Measurements from ENCODE around the gene ACAP2.
A peak's percentile ranks its signal among the peaks of the same experiment; 100 is the strongest.

The ACAP2 gene

DNA sequence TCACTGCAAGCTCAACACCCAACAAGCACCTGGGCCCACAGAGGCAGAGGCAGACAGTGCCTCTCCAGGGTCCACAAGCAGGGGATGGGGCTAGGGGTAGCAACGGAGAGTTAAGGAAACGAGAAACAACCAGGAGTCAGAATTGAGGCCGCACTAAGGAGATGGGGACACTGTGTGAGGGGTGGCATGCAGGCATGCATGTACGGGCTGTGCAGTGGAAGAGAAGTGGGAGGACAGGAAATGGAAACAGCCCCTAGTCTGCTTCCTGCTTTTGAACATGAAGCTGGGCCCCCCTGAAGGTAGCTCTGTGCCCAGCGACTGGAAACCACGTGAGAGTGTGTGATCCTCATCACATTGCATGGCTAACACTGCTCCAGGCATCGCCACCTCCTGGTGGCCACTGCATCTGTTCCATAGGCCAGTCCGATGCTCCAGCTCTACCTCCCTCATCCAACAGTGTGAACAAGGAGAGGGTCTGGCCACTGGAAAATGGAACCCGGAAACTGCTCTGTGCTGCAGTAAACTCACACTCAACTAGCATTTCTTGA, 215.8 kb downstream of the ACAP2 start:
- TF ChIP-seq, protein P1, sequence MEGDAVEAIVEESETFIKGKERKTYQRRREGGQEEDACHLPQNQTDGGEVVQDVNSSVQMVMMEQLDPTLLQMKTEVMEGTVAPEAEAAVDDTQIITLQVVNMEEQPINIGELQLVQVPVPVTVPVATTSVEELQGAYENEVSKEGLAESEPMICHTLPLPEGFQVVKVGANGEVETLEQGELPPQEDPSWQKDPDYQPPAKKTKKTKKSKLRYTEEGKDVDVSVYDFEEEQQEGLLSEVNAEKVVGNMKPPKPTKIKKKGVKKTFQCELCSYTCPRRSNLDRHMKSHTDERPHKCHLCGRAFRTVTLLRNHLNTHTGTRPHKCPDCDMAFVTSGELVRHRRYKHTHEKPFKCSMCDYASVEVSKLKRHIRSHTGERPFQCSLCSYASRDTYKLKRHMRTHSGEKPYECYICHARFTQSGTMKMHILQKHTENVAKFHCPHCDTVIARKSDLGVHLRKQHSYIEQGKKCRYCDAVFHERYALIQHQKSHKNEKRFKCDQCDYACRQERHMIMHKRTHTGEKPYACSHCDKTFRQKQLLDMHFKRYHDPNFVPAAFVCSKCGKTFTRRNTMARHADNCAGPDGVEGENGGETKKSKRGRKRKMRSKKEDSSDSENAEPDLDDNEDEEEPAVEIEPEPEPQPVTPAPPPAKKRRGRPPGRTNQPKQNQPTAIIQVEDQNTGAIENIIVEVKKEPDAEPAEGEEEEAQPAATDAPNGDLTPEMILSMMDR (IDR thresholded peaks at IDR 0.05; ENCODE audit: low read depth, low read length), result peak; percentile 26; the same call in 1 of the 2 replicates
- H3K4me3 ChIP-seq (ENCODE audit: low read depth, low read length), result no peak overlapping the region

- TF ChIP-seq, protein P1 (IDR thresholded peaks at IDR 0.05; ENCODE audit: low read depth, low read length), result no peak
- no peak overlapping the region for H3K4me3 ChIP-seq (ENCODE audit: low read depth, low read length)
These were observed 216.4 kb downstream of the ACAP2 start for GRCh38 chr3:195226445-195226844.

- H3K4me3 ChIP-seq (ENCODE audit: low read depth, low read length), result no peak overlapping the region
- TF ChIP-seq, protein P1 (IDR thresholded peaks at IDR 0.05; ENCODE audit: low read depth, low read length), result no peak
These were observed 217.7 kb downstream of the ACAP2 start for GRCh38 chr3:195224980-195225580.

Measured in WI38 (cell line).